Heart left ventricle (tissue), 13 donors: ENCODE results near the gene CCL20.

Source experiments
- POLR2A ChIP-seq, 2 donors: fragments of 450-650 bp; IDR thresholded peaks; one replicate each; pipeline ENCODE4 v1.6.1; 2017; ENCODE audit warnings: antibody characterized with exemption in 2 of 2, mild to moderate bottlenecking in 2 of 2, moderate library complexity in 2 of 2
- TF ChIP-seq, protein P1 (sequence below), 12 donors: fragments of 200-600 bp; sonication (generic) in 4 of 12; IDR thresholded peaks; one replicate each; pipeline versions ENCODE4 v1.5.0 to v1.8.0; 2018 to 2022; ENCODE audit warnings: antibody characterized with exemption in 12 of 12, mild to moderate bottlenecking in 5 of 12
- donor health status: ischemic (EF 13 %, LVEDD 7.1; RV severe dilation, severe dysfunction).
- donor health status: DM: no; HTN: yes; CAD: no.
- donor health status: DM: no; HTN: no; CAD: no.
- donor health status: ischemic (EF 25% LVEDD 6.9; RV normal size, moderate dysfunction).
- donor health status: ischemic (EF 25% LVEDD 5.7; RV mildly dilated, moderate dysfunction).
- donor health status: ischemic (EF 35%, LVEDD 5.7; RV mildly dilated, moderate dysfunction).
- donor health status: nonischemic (EF 11% LVEDD 7.7; RV severe dilation, severe dysfunction).
- donor health status: DM: yes; HTN: yes; CAD: no.
- donor health status: PGD.
- donor health status: ischemic (EF 29% LVEDD 5.4; RV normal size, mild dysfunction).
- donor health status: nonischemic (EF 23%, LVEDD 6.1; RV moderate dilation, normal function).

DNA sequence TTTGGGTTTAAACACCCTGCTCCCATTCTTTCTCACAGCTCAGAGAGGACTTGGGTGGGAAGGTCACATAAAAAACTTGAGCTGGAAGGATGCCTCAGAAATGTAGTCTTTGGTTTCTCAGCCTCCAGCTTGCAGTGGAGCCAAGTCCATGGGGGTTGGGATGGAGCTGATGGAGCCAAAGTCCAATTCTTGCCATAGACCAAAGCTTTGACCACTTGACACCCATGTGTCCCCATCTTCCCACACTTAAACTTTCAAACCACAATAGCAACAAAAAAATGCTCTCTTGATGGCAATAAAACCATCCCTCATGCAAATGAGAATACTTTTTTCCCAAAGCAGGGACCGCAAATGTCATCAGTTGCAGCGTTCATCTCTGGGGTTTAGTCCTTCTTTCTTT lies 43.1 kb downstream of the CCL20 start:
- TF ChIP-seq, protein P1, sequence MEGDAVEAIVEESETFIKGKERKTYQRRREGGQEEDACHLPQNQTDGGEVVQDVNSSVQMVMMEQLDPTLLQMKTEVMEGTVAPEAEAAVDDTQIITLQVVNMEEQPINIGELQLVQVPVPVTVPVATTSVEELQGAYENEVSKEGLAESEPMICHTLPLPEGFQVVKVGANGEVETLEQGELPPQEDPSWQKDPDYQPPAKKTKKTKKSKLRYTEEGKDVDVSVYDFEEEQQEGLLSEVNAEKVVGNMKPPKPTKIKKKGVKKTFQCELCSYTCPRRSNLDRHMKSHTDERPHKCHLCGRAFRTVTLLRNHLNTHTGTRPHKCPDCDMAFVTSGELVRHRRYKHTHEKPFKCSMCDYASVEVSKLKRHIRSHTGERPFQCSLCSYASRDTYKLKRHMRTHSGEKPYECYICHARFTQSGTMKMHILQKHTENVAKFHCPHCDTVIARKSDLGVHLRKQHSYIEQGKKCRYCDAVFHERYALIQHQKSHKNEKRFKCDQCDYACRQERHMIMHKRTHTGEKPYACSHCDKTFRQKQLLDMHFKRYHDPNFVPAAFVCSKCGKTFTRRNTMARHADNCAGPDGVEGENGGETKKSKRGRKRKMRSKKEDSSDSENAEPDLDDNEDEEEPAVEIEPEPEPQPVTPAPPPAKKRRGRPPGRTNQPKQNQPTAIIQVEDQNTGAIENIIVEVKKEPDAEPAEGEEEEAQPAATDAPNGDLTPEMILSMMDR (IDR thresholded peaks at IDR 0.05) = no peak
- no peak for TF ChIP-seq POLR2A (IDR thresholded peaks at IDR 0.05)
